ENCODE measurements around the gene LRMDA.

DNA sequence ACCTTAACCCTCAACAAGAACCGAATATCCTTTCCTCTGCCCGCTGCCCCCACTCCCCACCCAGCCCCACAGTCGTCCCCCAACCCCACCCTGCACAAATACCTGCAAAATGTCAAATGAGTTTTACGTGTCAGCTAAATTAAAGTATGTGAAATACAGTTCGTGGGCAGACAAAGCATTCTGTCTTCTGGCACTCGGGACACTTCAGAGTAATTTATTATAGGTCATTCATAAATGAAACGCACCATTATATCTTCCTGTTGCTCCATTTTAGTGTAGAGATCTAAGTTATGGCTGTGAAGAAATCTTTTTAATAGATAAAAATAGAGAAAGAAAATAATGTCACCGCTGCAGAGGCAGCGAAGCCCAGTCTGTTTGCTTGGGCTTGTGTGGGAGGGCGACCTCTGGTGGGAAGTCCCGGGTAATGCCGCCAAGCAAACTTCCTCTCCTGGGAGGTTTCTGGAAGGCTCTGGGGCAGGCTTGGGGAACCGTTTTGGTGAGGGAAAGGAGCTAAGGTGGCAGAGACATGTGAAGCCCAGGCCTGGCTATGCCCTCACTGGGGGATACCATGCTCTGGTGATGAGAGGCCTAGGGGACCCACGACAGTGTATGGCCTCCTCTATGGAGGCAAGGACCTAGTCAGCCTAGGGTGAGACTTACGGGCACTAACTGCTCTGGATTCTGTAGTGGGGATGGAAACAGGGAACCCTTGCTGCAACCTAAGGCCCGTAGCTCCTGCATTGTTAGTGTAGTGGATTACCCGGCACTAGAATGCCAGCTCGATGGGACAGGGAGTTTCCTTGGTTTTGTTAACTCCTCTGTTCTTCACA, 604.9 kb downstream of the LRMDA start:
- TF ChIP-seq BACH1 (IDR thresholded peaks at IDR 0.05; ENCODE audit: low read length): no peak
- TF ChIP-seq POLR2A (IDR thresholded peaks at IDR 0.05; ENCODE audit: control extremely low read depth in 1 of 2, low read depth in 2 of 2, low read length in 2 of 2): no peak
- TF ChIP-seq BCL11A (IDR thresholded peaks at IDR 0.05; ENCODE audit: low read depth in 2 of 2, low read length in 2 of 2): no peak
- TF ChIP-seq CTCF (IDR thresholded peaks at IDR 0.05; ENCODE audit: control extremely low read depth in 1 of 3, insufficient read depth in 1 of 3, low read depth in 1 of 3, low read length in 3 of 3): peak; percentile 83 to 86 (median 83)
- TF ChIP-seq HDAC2 (IDR thresholded peaks at IDR 0.05; ENCODE audit: borderline replicate concordance in 1 of 2, low read depth in 2 of 2, low read length in 2 of 2): no peak
- no peak for TF ChIP-seq GABPA (IDR thresholded peaks at IDR 0.05; ENCODE audit: borderline replicate concordance, insufficient read depth, low read length)
- TF ChIP-seq, protein P1, sequence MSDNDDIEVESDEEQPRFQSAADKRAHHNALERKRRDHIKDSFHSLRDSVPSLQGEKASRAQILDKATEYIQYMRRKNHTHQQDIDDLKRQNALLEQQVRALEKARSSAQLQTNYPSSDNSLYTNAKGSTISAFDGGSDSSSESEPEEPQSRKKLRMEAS (IDR thresholded peaks at IDR 0.05): 0 out of 2 replicates have a peak, but pooled peaks have one; percentile 21
- no peak for TF ChIP-seq SP2 (IDR thresholded peaks at IDR 0.05; ENCODE audit: low read length)
- TF ChIP-seq RAD21 (IDR thresholded peaks at IDR 0.05 in 1 of 2, conservative IDR thresholded peaks at IDR 0.05 in 1 of 2; ENCODE audit: low read depth in 2 of 2, low read length in 2 of 2): peak; percentile 91 to 92
- TF ChIP-seq GTF2F1 (IDR thresholded peaks at IDR 0.05; ENCODE audit: borderline replicate concordance, low read depth, low read length): no peak
- TF ChIP-seq CEBPB (IDR thresholded peaks at IDR 0.05; ENCODE audit: low read depth, low read length): no peak
- TF ChIP-seq TAF1 (IDR thresholded peaks at IDR 0.05; ENCODE audit: low read depth, low read length): no peak
- TF ChIP-seq BRCA1 (IDR thresholded peaks at IDR 0.05; ENCODE audit: low read depth, low read length): no peak
- no peak for TF ChIP-seq KDM5A (IDR thresholded peaks at IDR 0.05; ENCODE audit: low read length)
